K562 (cell line): Measurements from ENCODE around the gene ANKMY1.

ENCODE experiments used
- CEBPB ChIP-seq: fragments of 450-650 bp; IDR thresholded peaks from 2 replicates; pipeline ENCODE4 v1.6.1; 2016; ENCODE audit warnings: missing genetic modification characterization, missing compliant biosample characterization
- EZH2 ChIP-seq: IDR thresholded peaks from 2 replicates; pipeline ENCODE4 v1.6.1; 2012; ENCODE audit warnings: low read depth, mild to moderate bottlenecking, inconsistent platforms, low read length, borderline replicate concordance
- KLF16 ChIP-seq: IDR thresholded peaks from 2 replicates; pipeline ENCODE4 v1.6.1; 2016; ENCODE audit warnings: antibody characterized with exemption
- MXI1 ChIP-seq: IDR thresholded peaks from 2 replicates; pipeline ENCODE4 v1.6.1; 2011; ENCODE audit warnings: low read depth, mild to moderate bottlenecking, improper control_type of control experiment, low read length
- NFIC ChIP-seq: fragments of 450-650 bp; IDR thresholded peaks from 2 replicates; pipeline ENCODE4 v1.6.1; 2017; ENCODE audit warnings: mild to moderate bottlenecking, inconsistent platforms
- NFYB ChIP-seq: IDR thresholded peaks from 2 replicates; pipeline ENCODE4 v1.6.1; 2011; ENCODE audit warnings: mild to moderate bottlenecking, moderate library complexity; ENCODE audit not compliant: insufficient read length; ENCODE audit errors: extremely low read depth
- SMC3 ChIP-seq: conservative IDR thresholded peaks from 2 replicates; pipeline ENCODE4 v1.6.1; 2011; ENCODE audit warnings: low read depth, low read length, improper control_type of control experiment; ENCODE audit not compliant: insufficient read depth
- YY1 ChIP-seq, 3 experiments: IDR thresholded peaks; 2 replicates each; pipeline ENCODE4 v1.6.1; 2011; ENCODE audit warnings: low read length in 2 of 3, mild to moderate bottlenecking in 2 of 3, moderate library complexity in 2 of 3, borderline replicate concordance in 1 of 3, control low read depth in 1 of 3, low read depth in 1 of 3; ENCODE audit not compliant: insufficient read depth in 3 of 3, insufficient replicate concordance in 2 of 3, control insufficient read depth in 1 of 3, insufficient read length in 1 of 3; ENCODE audit errors: extremely low read depth in 1 of 3
- ZNF24 ChIP-seq: fragments of 450-650 bp; IDR thresholded peaks from 2 replicates; pipeline ENCODE4 v1.6.1; 2016
- ZNF75A ChIP-seq: fragments of 450-650 bp; formaldehyde crosslinking; IDR thresholded peaks from 2 replicates; pipeline ENCODE4 v1.4.0; 2020; ENCODE audit warnings: mild to moderate bottlenecking
- TF ChIP-seq, protein P1 (sequence below), 3 experiments: IDR thresholded peaks in 2 of 3; conservative IDR thresholded peaks in 1 of 3; 2 replicates each; pipeline ENCODE4 v1.5.1; 2011 to 2012; ENCODE audit warnings: low read length in 3 of 3, mild to moderate bottlenecking in 3 of 3, control low read depth in 2 of 3, improper control_type of control experiment in 1 of 3, inconsistent platforms in 1 of 3, low read depth in 1 of 3, mixed read lengths in 1 of 3, moderate library complexity in 1 of 3; ENCODE audit not compliant: insufficient read depth in 2 of 3
- TF ChIP-seq, protein P2 (sequence below): fragments of 450-650 bp; IDR thresholded peaks from 2 replicates; pipeline ENCODE4 v1.6.1; 2014; ENCODE audit warnings: low read depth, mild to moderate bottlenecking, moderate library complexity, borderline replicate concordance
- TF ChIP-seq, protein P3 (sequence below), 2 experiments: fragments of 450-650 bp in 1 of 2; IDR thresholded peaks; 2 replicates each; pipeline ENCODE4 v1.6.1; 2011 to 2017; ENCODE audit warnings: low read depth in 2 of 2, antibody characterized with exemption in 1 of 2, borderline replicate concordance in 1 of 2, low read length in 1 of 2, mild to moderate bottlenecking in 1 of 2, mixed read lengths in 1 of 2; ENCODE audit not compliant: control insufficient read depth in 1 of 2
- TF ChIP-seq, protein P4 (sequence below): fragments of 250-450 bp; sonication (Bioruptor Pico); IDR thresholded peaks from 2 replicates; pipeline ENCODE4 v1.5.1; 2021; ENCODE audit warnings: mild to moderate bottlenecking

DNA sequence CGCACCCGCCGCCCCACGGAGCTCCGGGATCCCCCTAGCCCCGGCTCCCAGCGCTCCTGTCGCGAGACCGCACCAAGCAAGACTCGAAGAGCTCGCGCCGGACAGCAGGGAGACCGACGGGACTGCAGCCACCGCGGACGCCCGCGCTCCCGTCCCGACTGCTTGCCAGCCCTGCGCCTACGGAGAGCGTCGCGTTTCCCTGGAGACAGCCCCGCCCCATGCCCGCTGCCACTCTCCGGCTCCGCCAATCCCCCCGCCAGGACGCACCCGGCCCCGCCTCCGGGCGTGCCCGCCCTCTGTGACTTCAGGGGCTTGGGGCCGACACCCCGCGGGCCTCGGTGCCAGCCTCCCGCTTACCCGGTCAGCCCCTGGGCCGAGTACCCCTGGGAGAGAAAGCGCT is at the start of gene ANKMY1:
- TF ChIP-seq ZNF24: no peak
- no peak for TF ChIP-seq KLF16
- TF ChIP-seq, protein P1, sequence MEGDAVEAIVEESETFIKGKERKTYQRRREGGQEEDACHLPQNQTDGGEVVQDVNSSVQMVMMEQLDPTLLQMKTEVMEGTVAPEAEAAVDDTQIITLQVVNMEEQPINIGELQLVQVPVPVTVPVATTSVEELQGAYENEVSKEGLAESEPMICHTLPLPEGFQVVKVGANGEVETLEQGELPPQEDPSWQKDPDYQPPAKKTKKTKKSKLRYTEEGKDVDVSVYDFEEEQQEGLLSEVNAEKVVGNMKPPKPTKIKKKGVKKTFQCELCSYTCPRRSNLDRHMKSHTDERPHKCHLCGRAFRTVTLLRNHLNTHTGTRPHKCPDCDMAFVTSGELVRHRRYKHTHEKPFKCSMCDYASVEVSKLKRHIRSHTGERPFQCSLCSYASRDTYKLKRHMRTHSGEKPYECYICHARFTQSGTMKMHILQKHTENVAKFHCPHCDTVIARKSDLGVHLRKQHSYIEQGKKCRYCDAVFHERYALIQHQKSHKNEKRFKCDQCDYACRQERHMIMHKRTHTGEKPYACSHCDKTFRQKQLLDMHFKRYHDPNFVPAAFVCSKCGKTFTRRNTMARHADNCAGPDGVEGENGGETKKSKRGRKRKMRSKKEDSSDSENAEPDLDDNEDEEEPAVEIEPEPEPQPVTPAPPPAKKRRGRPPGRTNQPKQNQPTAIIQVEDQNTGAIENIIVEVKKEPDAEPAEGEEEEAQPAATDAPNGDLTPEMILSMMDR (IDR thresholded peaks at IDR 0.05 in 2 of 3, conservative IDR thresholded peaks at IDR 0.05 in 1 of 3; ENCODE audit: insufficient read depth in 2 of 3, low read depth in 1 of 3, low read length in 3 of 3): no peak
- TF ChIP-seq MXI1: no peak
- TF ChIP-seq CEBPB: no peak
- no peak for TF ChIP-seq ZNF75A
- TF ChIP-seq NFYB: no peak
- TF ChIP-seq, protein P2, sequence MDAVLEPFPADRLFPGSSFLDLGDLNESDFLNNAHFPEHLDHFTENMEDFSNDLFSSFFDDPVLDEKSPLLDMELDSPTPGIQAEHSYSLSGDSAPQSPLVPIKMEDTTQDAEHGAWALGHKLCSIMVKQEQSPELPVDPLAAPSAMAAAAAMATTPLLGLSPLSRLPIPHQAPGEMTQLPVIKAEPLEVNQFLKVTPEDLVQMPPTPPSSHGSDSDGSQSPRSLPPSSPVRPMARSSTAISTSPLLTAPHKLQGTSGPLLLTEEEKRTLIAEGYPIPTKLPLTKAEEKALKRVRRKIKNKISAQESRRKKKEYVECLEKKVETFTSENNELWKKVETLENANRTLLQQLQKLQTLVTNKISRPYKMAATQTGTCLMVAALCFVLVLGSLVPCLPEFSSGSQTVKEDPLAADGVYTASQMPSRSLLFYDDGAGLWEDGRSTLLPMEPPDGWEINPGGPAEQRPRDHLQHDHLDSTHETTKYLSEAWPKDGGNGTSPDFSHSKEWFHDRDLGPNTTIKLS: no peak
- no peak for TF ChIP-seq EZH2
- TF ChIP-seq SMC3: no peak
- TF ChIP-seq, protein P3, sequence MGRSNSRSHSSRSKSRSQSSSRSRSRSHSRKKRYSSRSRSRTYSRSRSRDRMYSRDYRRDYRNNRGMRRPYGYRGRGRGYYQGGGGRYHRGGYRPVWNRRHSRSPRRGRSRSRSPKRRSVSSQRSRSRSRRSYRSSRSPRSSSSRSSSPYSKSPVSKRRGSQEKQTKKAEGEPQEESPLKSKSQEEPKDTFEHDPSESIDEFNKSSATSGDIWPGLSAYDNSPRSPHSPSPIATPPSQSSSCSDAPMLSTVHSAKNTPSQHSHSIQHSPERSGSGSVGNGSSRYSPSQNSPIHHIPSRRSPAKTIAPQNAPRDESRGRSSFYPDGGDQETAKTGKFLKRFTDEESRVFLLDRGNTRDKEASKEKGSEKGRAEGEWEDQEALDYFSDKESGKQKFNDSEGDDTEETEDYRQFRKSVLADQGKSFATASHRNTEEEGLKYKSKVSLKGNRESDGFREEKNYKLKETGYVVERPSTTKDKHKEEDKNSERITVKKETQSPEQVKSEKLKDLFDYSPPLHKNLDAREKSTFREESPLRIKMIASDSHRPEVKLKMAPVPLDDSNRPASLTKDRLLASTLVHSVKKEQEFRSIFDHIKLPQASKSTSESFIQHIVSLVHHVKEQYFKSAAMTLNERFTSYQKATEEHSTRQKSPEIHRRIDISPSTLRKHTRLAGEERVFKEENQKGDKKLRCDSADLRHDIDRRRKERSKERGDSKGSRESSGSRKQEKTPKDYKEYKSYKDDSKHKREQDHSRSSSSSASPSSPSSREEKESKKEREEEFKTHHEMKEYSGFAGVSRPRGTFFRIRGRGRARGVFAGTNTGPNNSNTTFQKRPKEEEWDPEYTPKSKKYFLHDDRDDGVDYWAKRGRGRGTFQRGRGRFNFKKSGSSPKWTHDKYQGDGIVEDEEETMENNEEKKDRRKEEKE (IDR thresholded peaks at IDR 0.05; ENCODE audit: borderline replicate concordance in 1 of 2, control insufficient read depth in 1 of 2, low read depth in 2 of 2, low read length in 1 of 2): no peak
- no peak for TF ChIP-seq YY1 (IDR thresholded peaks at IDR 0.05; ENCODE audit: borderline replicate concordance in 1 of 3, control insufficient read depth in 1 of 3, extremely low read depth in 1 of 3, insufficient read depth in 3 of 3, insufficient read length in 1 of 3, insufficient replicate concordance in 2 of 3, low read depth in 1 of 3, low read length in 2 of 3)
- TF ChIP-seq, protein P4, sequence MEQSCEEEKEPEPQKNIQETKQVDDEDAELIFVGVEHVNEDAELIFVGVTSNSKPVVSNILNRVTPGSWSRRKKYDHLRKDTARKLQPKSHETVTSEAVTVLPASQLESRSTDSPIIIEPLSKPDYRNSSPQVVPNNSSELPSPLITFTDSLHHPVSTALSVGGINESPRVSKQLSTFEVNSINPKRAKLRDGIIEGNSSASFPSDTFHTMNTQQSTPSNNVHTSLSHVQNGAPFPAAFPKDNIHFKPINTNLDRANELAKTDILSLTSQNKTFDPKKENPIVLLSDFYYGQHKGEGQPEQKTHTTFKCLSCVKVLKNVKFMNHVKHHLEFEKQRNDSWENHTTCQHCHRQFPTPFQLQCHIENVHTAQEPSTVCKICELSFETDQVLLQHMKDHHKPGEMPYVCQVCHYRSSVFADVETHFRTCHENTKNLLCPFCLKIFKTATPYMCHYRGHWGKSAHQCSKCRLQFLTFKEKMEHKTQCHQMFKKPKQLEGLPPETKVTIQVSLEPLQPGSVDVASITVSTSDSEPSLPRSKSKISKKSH: no peak
- no peak for TF ChIP-seq NFIC
